Loucy (cell line): ENCODE results near the gene SNRPA1.

ENCODE experiments used
- EZH2phosphoT487 ChIP-seq: fragments of 200-600 bp; IDR thresholded peaks from 2 replicates; pipeline ENCODE4 v1.6.1; 2018; ENCODE audit warnings: antibody characterized with exemption, mild to moderate bottlenecking, moderate library complexity, borderline replicate concordance
- TF ChIP-seq, protein P1 (sequence below): fragments of 200-600 bp; sonication (generic); conservative IDR thresholded peaks from 2 replicates; pipeline ENCODE4 v1.5.1; 2014; ENCODE audit warnings: mild to moderate bottlenecking, antibody characterized with exemption, low read length

DNA sequence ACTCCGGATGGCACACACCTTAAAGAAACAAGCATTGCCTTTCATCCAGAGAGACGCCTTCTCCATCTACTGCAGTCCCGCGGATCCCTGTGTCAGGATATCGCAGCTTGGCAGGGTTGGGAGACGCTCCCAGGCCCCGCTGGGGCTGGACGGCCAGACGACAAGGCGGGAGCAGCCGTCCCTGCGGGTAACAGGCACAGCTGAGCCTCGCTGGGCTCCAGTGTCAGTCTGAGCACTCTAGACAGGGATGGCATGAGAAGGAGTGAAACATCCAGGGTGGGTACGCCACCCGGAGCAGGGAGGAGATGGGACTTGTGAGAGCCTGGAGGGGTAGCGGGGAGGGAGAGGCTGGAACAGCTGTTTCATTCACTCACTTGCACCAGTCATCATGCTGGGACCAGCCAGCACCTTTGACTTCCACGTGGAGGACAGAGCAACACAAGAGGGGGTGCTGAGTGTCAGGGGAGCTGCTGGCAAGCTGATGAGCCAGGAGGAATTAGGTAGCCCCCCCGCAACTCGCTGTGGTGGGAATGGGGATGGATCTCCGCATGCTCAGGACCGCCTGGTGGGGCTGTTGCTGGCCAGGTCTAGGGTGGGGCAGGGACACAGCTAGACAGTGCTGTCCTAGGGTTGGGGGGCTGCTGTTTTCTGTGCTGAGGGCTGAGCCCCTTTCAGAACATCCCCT lies 31.6 kb upstream of the SNRPA1 start:
- TF ChIP-seq, protein P1, sequence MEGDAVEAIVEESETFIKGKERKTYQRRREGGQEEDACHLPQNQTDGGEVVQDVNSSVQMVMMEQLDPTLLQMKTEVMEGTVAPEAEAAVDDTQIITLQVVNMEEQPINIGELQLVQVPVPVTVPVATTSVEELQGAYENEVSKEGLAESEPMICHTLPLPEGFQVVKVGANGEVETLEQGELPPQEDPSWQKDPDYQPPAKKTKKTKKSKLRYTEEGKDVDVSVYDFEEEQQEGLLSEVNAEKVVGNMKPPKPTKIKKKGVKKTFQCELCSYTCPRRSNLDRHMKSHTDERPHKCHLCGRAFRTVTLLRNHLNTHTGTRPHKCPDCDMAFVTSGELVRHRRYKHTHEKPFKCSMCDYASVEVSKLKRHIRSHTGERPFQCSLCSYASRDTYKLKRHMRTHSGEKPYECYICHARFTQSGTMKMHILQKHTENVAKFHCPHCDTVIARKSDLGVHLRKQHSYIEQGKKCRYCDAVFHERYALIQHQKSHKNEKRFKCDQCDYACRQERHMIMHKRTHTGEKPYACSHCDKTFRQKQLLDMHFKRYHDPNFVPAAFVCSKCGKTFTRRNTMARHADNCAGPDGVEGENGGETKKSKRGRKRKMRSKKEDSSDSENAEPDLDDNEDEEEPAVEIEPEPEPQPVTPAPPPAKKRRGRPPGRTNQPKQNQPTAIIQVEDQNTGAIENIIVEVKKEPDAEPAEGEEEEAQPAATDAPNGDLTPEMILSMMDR: no peak
- TF ChIP-seq EZH2phosphoT487: no peak
